Myometrial cell (primary cell): ENCODE data around the gene BRIP1. TPM values are rescaled to one million over a fixed set of nuclear protein-coding genes. Genes with fewer than 3 reads are reported as not detected.

Experiments used
- total RNA-seq: library from RNA; depleted of rRNA; stranded (reverse); fragments of >200 nt; gene quantifications from 2 replicates; pipeline ENCODE4 v1.2.3, GENCODE V29; 2015

Gene BRIP1
- total RNA-seq = 3.2 and 3.5 TPM in 2 replicates

GRCh38 chr17:61862975-61863800, at the start of gene BRIP1:
Gene BRIP1 (minus strand): TSS chr17:61863528. CDS start chr17:61861539, 1,989 bp downstream.

Other genes starting within 250 kb of the BRIP1 start
- gene INTS2, start 64.5 kb upstream of the BRIP1 start, total RNA-seq = 9.6 and 17.0 TPM in 2 replicates
- gene MED13, start 201.8 kb upstream of the BRIP1 start, total RNA-seq = 19.6 and 20.2 TPM in 2 replicates